CD14-positive monocyte (primary cell): ENCODE results near the gene TBX19. TPM values are rescaled to one million over a fixed set of nuclear protein-coding genes. Genes with fewer than 3 reads are reported as not detected.

Source experiments
- DNase-seq, 3 donors: peaks; one replicate each; pipeline ENCODE4 v3.0.0-alpha.2; 2011 to 2022
- H2AFZ ChIP-seq: 2 replicates; pipeline ENCODE4 v1.6.0; 2012; ENCODE audit warnings: mild to moderate bottlenecking, low read depth, low read length, inconsistent platforms; ENCODE audit not compliant: insufficient read depth, poor library complexity, severe bottlenecking
- H3K27ac ChIP-seq, 2 donors: 1 replicate in 1 of 2; 2 replicates in 1 of 2; pipeline ENCODE4 v1.5.1; 2012 to 2013; ENCODE audit warnings: low read length in 2 of 2, control low read depth in 1 of 2, inconsistent platforms in 1 of 2, low read depth in 1 of 2, mild to moderate bottlenecking in 1 of 2
- H3K27me3 ChIP-seq, 2 donors: one replicate each; pipeline versions ENCODE4 v1.6.0 to v1.6.1; 2011 to 2013; ENCODE audit warnings: low read length in 2 of 2; ENCODE audit not compliant: control insufficient read depth in 2 of 2, insufficient read depth in 2 of 2
- H3K36me3 ChIP-seq, 2 donors: replicated peaks in 1 of 2; 1 replicate in 1 of 2; 2 replicates in 1 of 2; pipeline versions ENCODE4 v1.5.1 to v1.6.1; 2012 to 2013; ENCODE audit warnings: low read length in 2 of 2, control low read depth in 1 of 2, inconsistent platforms in 1 of 2, mild to moderate bottlenecking in 1 of 2; ENCODE audit not compliant: insufficient read depth in 2 of 2, control insufficient read depth in 1 of 2
- H3K4me1 ChIP-seq, 2 donors: 1 replicate in 1 of 2; 2 replicates in 1 of 2; pipeline versions ENCODE4 v1.5.1 to v1.6.1; 2012 to 2013; ENCODE audit warnings: low read length in 2 of 2, control low read depth in 1 of 2, inconsistent platforms in 1 of 2, mild to moderate bottlenecking in 1 of 2, moderate library complexity in 1 of 2; ENCODE audit not compliant: insufficient read depth in 2 of 2, control insufficient read depth in 1 of 2
- H3K4me2 ChIP-seq: replicated peaks from 2 replicates; pipeline ENCODE3; 2012; ENCODE audit warnings: low read length, moderate library complexity, mild to moderate bottlenecking; ENCODE audit not compliant: poor library complexity, severe bottlenecking; ENCODE audit errors: extremely low read depth
- H3K4me3 ChIP-seq, 3 experiments: fragments of 200-600 bp in 1 of 3; sonication (generic) in 1 of 3; replicated peaks in 1 of 3; 1 replicate in 2 of 3; 2 replicates in 1 of 3; pipeline ENCODE4 v1.5.1; 2011 to 2013; ENCODE audit warnings: low read length in 3 of 3, mild to moderate bottlenecking in 3 of 3, control low read depth in 2 of 3, low read depth in 2 of 3, inconsistent platforms in 1 of 3, moderate library complexity in 1 of 3
- H3K79me2 ChIP-seq: 2 replicates; pipeline ENCODE4 v1.6.0; 2012; ENCODE audit warnings: mild to moderate bottlenecking, control low read depth, inconsistent platforms, low read length, moderate library complexity; ENCODE audit not compliant: insufficient read depth
- H3K9ac ChIP-seq: 2 replicates; pipeline ENCODE4 v1.6.0; 2017; ENCODE audit warnings: low read length, mild to moderate bottlenecking; ENCODE audit not compliant: insufficient read depth, poor library complexity, severe bottlenecking
- H3K9me3 ChIP-seq, 2 donors: replicated peaks in 1 of 2; 1 replicate in 1 of 2; 2 replicates in 1 of 2; pipeline versions ENCODE4 v1.5.1 to v1.6.1; 2012 to 2013; ENCODE audit warnings: low read length in 2 of 2, control low read depth in 1 of 2; ENCODE audit not compliant: control insufficient read depth in 1 of 2, insufficient read depth in 1 of 2
- H4K20me1 ChIP-seq: 2 replicates; pipeline ENCODE4 v1.6.0; 2012; ENCODE audit warnings: mild to moderate bottlenecking, low read length, control low read depth, moderate library complexity; ENCODE audit not compliant: insufficient read depth
- H3K27ac Mint-ChIP-seq, 7 donors: one replicate each; pipeline ENCODE4 v1.8.0; 2020; ENCODE audit warnings: mild to moderate bottlenecking in 7 of 7, mixed read lengths in 7 of 7, moderate library complexity in 6 of 7, inconsistent platforms in 2 of 7
- H3K27me3 Mint-ChIP-seq, 3 donors: one replicate each; pipeline ENCODE4 v1.8.0; 2021 to 2022; ENCODE audit warnings: low read depth in 3 of 3, mild to moderate bottlenecking in 3 of 3, mixed read lengths in 3 of 3, moderate library complexity in 3 of 3, inconsistent platforms in 1 of 3
- H3K36me3 Mint-ChIP-seq, 2 donors: one replicate each; pipeline ENCODE4 v1.8.0; 2020; ENCODE audit warnings: mixed read lengths in 2 of 2, inconsistent platforms in 1 of 2, mild to moderate bottlenecking in 1 of 2
- H3K4me1 Mint-ChIP-seq: one replicate; pipeline ENCODE4 v1.8.0; 2020; ENCODE audit warnings: mild to moderate bottlenecking, mixed read lengths
- H3K4me3 Mint-ChIP-seq, 2 donors: one replicate each; pipeline ENCODE4 v1.8.0; 2020; ENCODE audit warnings: mild to moderate bottlenecking in 2 of 2, mixed read lengths in 2 of 2, moderate library complexity in 1 of 2
- H3K9me3 Mint-ChIP-seq, 7 donors: one replicate each; pipeline ENCODE4 v1.8.0; 2020 to 2022; ENCODE audit warnings: mixed read lengths in 7 of 7, mild to moderate bottlenecking in 6 of 7, moderate library complexity in 6 of 7, inconsistent platforms in 2 of 7
- WGBS: methylation state at CpG from one replicate; pipeline ENCODE4 v1.1.5; 2013; ENCODE audit warnings: missing lambda C conversion rate; ENCODE audit not compliant: insufficient coverage; 5-methylcytosine and 5-hydroxymethylcytosine counted together
- intact Hi-C, 2 donors: fragments of 100-400 bp; cut with micrococcal nuclease; formaldehyde crosslinking; loops; one replicate each; pipeline versions ENCODE4 v1.15.0 to v1.15.1; 2023
- polyA plus RNA-seq, 3 donors: library from polyadenylated mRNA; depleted of rRNA in 1 of 3; unstranded in 2 of 3; stranded (reverse) in 1 of 3; fragments of 300-500 nt in 2 of 3; fragments of >200 nt in 1 of 3; fragmentation: Illumina TruSeq in 2 of 3; gene quantifications; 1 replicate in 2 of 3; 2 replicates in 1 of 3; pipeline ENCODE4 v1.2.3, GENCODE V29; 2012 to 2021
- TF ChIP-seq, protein P1 (sequence below): fragments of 200-600 bp; IDR thresholded peaks from one replicate; pipeline ENCODE4 v1.8.0; 2022; ENCODE audit warnings: antibody characterized with exemption, mild to moderate bottlenecking

TBX19 gene
- polyA plus RNA-seq, 3 donors: 0.65 to 7.6 (median 1.6) TPM

GRCh38 chr1:168261390-168261789 is 19.3 kb upstream of the TBX19 start:
- H3K27ac Mint-ChIP-seq: peak overlapping the region in 2 of 7 donors; percentile 0 to 37
- H3K9me3 Mint-ChIP-seq: peaks cover 3 to 12% (median 7%) of the 10 kb centered on the region in 7 donors
- H3K9me3 ChIP-seq: peaks cover 3 to 22% of the 10 kb centered on the region in 2 donors
- no peak overlapping the region for H3K4me3 Mint-ChIP-seq
- H3K27me3 ChIP-seq: no peaks in the 10 kb centered on the region
- H3K4me2 ChIP-seq: no peak overlapping the region
- H3K4me1 ChIP-seq: no peaks in the 10 kb centered on the region
- peaks cover 51 to 84% of the 10 kb centered on the region in 2 donors for H3K36me3 Mint-ChIP-seq
- no peak overlapping the region for H3K4me3 ChIP-seq
- DNase-seq: no peak
- TF ChIP-seq, protein P1, sequence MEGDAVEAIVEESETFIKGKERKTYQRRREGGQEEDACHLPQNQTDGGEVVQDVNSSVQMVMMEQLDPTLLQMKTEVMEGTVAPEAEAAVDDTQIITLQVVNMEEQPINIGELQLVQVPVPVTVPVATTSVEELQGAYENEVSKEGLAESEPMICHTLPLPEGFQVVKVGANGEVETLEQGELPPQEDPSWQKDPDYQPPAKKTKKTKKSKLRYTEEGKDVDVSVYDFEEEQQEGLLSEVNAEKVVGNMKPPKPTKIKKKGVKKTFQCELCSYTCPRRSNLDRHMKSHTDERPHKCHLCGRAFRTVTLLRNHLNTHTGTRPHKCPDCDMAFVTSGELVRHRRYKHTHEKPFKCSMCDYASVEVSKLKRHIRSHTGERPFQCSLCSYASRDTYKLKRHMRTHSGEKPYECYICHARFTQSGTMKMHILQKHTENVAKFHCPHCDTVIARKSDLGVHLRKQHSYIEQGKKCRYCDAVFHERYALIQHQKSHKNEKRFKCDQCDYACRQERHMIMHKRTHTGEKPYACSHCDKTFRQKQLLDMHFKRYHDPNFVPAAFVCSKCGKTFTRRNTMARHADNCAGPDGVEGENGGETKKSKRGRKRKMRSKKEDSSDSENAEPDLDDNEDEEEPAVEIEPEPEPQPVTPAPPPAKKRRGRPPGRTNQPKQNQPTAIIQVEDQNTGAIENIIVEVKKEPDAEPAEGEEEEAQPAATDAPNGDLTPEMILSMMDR: no peak
- H3K79me2 ChIP-seq: peaks cover 8% of the 10 kb centered on the region
- H3K27ac ChIP-seq: no peak overlapping the region
- H3K4me1 Mint-ChIP-seq: no peaks in the 10 kb centered on the region
- no peak overlapping the region for H3K9ac ChIP-seq
- intact Hi-C loops: no loop called here
- WGBS: 100% methylated on average over 1 of the region's 2 CpGs
- H3K27me3 Mint-ChIP-seq: no peaks in the 10 kb centered on the region
- H4K20me1 ChIP-seq: peaks cover 52% of the 10 kb centered on the region
- no peak overlapping the region for H2AFZ ChIP-seq
- peaks cover 6 to 84% of the 10 kb centered on the region in 2 donors for H3K36me3 ChIP-seq

GRCh38 chr1:168263130-168263529 is 17.5 kb upstream of the TBX19 start:
- H4K20me1 ChIP-seq: peaks cover 39% of the 10 kb centered on the region
- no peaks in the 10 kb centered on the region for H3K27me3 Mint-ChIP-seq
- H3K4me3 Mint-ChIP-seq: no peak overlapping the region
- no peak overlapping the region for H3K27ac ChIP-seq
- WGBS: 100% methylated on average over 1 of the region's 4 CpGs
- H3K36me3 Mint-ChIP-seq: peaks cover 44 to 73% of the 10 kb centered on the region in 2 donors
- H3K4me1 ChIP-seq: no peaks in the 10 kb centered on the region
- H3K9me3 ChIP-seq: peaks cover 6 to 33% of the 10 kb centered on the region in 2 donors
- H3K4me2 ChIP-seq: no peak overlapping the region
- H3K79me2 ChIP-seq: peaks cover 8% of the 10 kb centered on the region
- no peak overlapping the region for H2AFZ ChIP-seq
- no peak for DNase-seq
- H3K36me3 ChIP-seq: peaks cover 6 to 77% of the 10 kb centered on the region in 2 donors
- H3K9ac ChIP-seq: no peak overlapping the region
- no peak overlapping the region for H3K4me3 ChIP-seq
- H3K27ac Mint-ChIP-seq: no peak overlapping the region
- peaks cover 2 to 15% (median 6%) of the 10 kb centered on the region in 7 donors for H3K9me3 Mint-ChIP-seq
- intact Hi-C loops: no loop called here
- TF ChIP-seq, protein P1: no peak
- no peaks in the 10 kb centered on the region for H3K4me1 Mint-ChIP-seq
- no peaks in the 10 kb centered on the region for H3K27me3 ChIP-seq
